ENCODE results near the gene KCNK1.

Gene KCNK1

GRCh38 chr1:233704170-233704897 lies 90.4 kb downstream of the KCNK1 start:
- TF ChIP-seq REST (IDR thresholded peaks at IDR 0.05; ENCODE audit: insufficient replicate concordance, low read depth) = no peak
- no peak overlapping the region for H3K4me3 ChIP-seq (replicated peaks; ENCODE audit: insufficient read depth, low read length)
- H3K27me3 ChIP-seq (ENCODE audit: insufficient read depth, poor library complexity, severe bottlenecking) = peaks cover 6% of the 10 kb centered on the region
- no peak overlapping the region for H3K27ac ChIP-seq (replicated peaks)
- no peak for DNase-seq (ENCODE audit: low read depth in 1 of 2, low spot score in 1 of 2)

- H3K27ac ChIP-seq (replicated peaks) = no peak overlapping the region
- no peak overlapping the region for H3K4me3 ChIP-seq (replicated peaks; ENCODE audit: insufficient read depth, low read length)
- H3K27me3 ChIP-seq (ENCODE audit: insufficient read depth, poor library complexity, severe bottlenecking) = peaks cover 3% of the 10 kb centered on the region
- no peak for DNase-seq (ENCODE audit: low read depth in 1 of 2, low spot score in 1 of 2)
- TF ChIP-seq CTCF (IDR thresholded peaks at IDR 0.05; ENCODE audit: insufficient read depth, low read length) (no peak), POLR2AphosphoS5 (IDR thresholded peaks at IDR 0.05; ENCODE audit: low read depth) (no peak), GABPA (IDR thresholded peaks at IDR 0.05; ENCODE audit: low read depth) (no peak), SPI1 (IDR thresholded peaks at IDR 0.05; ENCODE audit: borderline replicate concordance, low read depth) (no peak), REST (IDR thresholded peaks at IDR 0.05; ENCODE audit: insufficient replicate concordance, low read depth) (no peak)
Observed at GRCh38 chr1:233704898-233705723, 91.2 kb downstream of the KCNK1 start.

- Histone ChIP-seq H3K27ac (replicated peaks) (no peak overlapping the region), H3K4me3 (replicated peaks; ENCODE audit: insufficient read depth, low read length) (no peak overlapping the region), H3K27me3 (ENCODE audit: insufficient read depth, poor library complexity, severe bottlenecking) (peaks cover 3% of the 10 kb centered on the region)
- no peak for DNase-seq (ENCODE audit: low read depth in 1 of 2, low spot score in 1 of 2)
- TF ChIP-seq POLR2AphosphoS5 (IDR thresholded peaks at IDR 0.05; ENCODE audit: low read depth) (no peak), SPI1 (IDR thresholded peaks at IDR 0.05; ENCODE audit: borderline replicate concordance, low read depth) (no peak), GABPA (IDR thresholded peaks at IDR 0.05; ENCODE audit: low read depth) (no peak), REST (IDR thresholded peaks at IDR 0.05; ENCODE audit: insufficient replicate concordance, low read depth) (no peak)
Observed at GRCh38 chr1:233707153-233707879, 93.4 kb downstream of the KCNK1 start.

Measured in HL-60 (cell line).